ENCODE results near the gene MTSS2. TPM values are rescaled to one million over a fixed set of nuclear protein-coding genes. Genes with fewer than 3 reads are reported as not detected.
"Not testable (repeated sequence)": the region's sequence is repeated elsewhere in the genome, so short reads cannot be mapped to it uniquely, and the experiment has no call there.

MTSS2 gene
- total RNA-seq, 1 donor from 2014 or later = 1.3 TPM

- intact Hi-C loops (cut with micrococcal nuclease) = loop anchor here (5.0 kb wide), 2 partner anchors 75 to 270 kb away; no protein-coding TSS in a partner anchor
- H3K27me3 Mint-ChIP-seq (ENCODE audit: low read depth) = peaks cover 1% of the 10 kb centered on the region
Observed at GRCh38 chr16:70652322-70652721, 33.5 kb downstream of the MTSS2 start.

GRCh38 chr16:70651524-70651923 is 34.3 kb downstream of the MTSS2 start:
- Mint-ChIP-seq H3K4me3 (ENCODE audit: low read depth) (no peak overlapping the region), H3K9me3 (no peaks in the 10 kb centered on the region), H3K27ac (no peak overlapping the region), H3K36me3 (ENCODE audit: low read depth) (no peaks in the 10 kb centered on the region), H3K27me3 (ENCODE audit: low read depth) (peaks cover 1% of the 10 kb centered on the region), H3K4me1 (ENCODE audit: low read depth) (peaks cover 5% of the 10 kb centered on the region)
- no peak for DNase-seq (ENCODE audit: low spot score)
- intact Hi-C loops (cut with micrococcal nuclease) = loop anchor here (5.0 kb wide), 2 partner anchors 74 to 269 kb away; no protein-coding TSS in a partner anchor

More at GRCh38 chr16:70652322-70652721, 33.5 kb downstream of the MTSS2 start:
- Mint-ChIP-seq H3K9me3 (no peaks in the 10 kb centered on the region), H3K4me3 (ENCODE audit: low read depth) (no peak overlapping the region), H3K4me1 (ENCODE audit: low read depth) (peaks cover 5% of the 10 kb centered on the region), H3K36me3 (ENCODE audit: low read depth) (no peaks in the 10 kb centered on the region), H3K27ac (no peak overlapping the region)
- DNase-seq (ENCODE audit: low spot score) = no peak

GRCh38 chr16:70650216-70650615 is 35.6 kb downstream of the MTSS2 start:
- H3K9me3 Mint-ChIP-seq = no peaks in the 10 kb centered on the region
- peaks cover 1% of the 10 kb centered on the region for H3K27me3 Mint-ChIP-seq (ENCODE audit: low read depth)
- H3K27ac Mint-ChIP-seq = no peak overlapping the region
- peaks cover 5% of the 10 kb centered on the region for H3K4me1 Mint-ChIP-seq (ENCODE audit: low read depth)
- no peak for DNase-seq (ENCODE audit: low spot score)
- H3K36me3 Mint-ChIP-seq (ENCODE audit: low read depth) = no peaks in the 10 kb centered on the region
- intact Hi-C loops (cut with micrococcal nuclease) = loop anchor here (5.0 kb wide), 2 partner anchors 73 to 268 kb away; no protein-coding TSS in a partner anchor
- H3K4me3 Mint-ChIP-seq (ENCODE audit: low read depth) = no peak overlapping the region

- intact Hi-C loops (cut with micrococcal nuclease) = no loop called here
- no peak for DNase-seq (ENCODE audit: low spot score)
- Mint-ChIP-seq H3K27ac (no peak overlapping the region), H3K27me3 (ENCODE audit: low read depth) (peaks cover 1% of the 10 kb centered on the region), H3K9me3 (no peaks in the 10 kb centered on the region), H3K4me3 (ENCODE audit: low read depth) (no peak overlapping the region), H3K36me3 (ENCODE audit: low read depth) (no peaks in the 10 kb centered on the region), H3K4me1 (ENCODE audit: low read depth) (peaks cover 5% of the 10 kb centered on the region)
Observed at GRCh38 chr16:70649300-70649699, 36.6 kb downstream of the MTSS2 start.

- Mint-ChIP-seq H3K27ac (no peak overlapping the region), H3K4me3 (ENCODE audit: low read depth) (no peak overlapping the region), H3K9me3 (no peaks in the 10 kb centered on the region), H3K36me3 (ENCODE audit: low read depth) (no peaks in the 10 kb centered on the region), H3K27me3 (ENCODE audit: low read depth) (no peaks in the 10 kb centered on the region), H3K4me1 (ENCODE audit: low read depth) (peaks cover under 1% of the 10 kb centered on the region)
- intact Hi-C loops (cut with micrococcal nuclease) = no loop called here
- DNase-seq (ENCODE audit: low spot score) = no peak
Observed at GRCh38 chr16:70648606-70649005, 37.2 kb downstream of the MTSS2 start.

- no peaks in the 10 kb centered on the region for H3K4me1 Mint-ChIP-seq (ENCODE audit: low read depth)
- H3K27me3 Mint-ChIP-seq (ENCODE audit: low read depth) = peaks cover under 1% of the 10 kb centered on the region
- no peak overlapping the region for H3K27ac Mint-ChIP-seq
- no peak for DNase-seq (ENCODE audit: low spot score)
- H3K4me3 Mint-ChIP-seq (ENCODE audit: low read depth) = no peak overlapping the region
- H3K36me3 Mint-ChIP-seq (ENCODE audit: low read depth) = no peaks in the 10 kb centered on the region
- no peaks in the 10 kb centered on the region for H3K9me3 Mint-ChIP-seq
- intact Hi-C loops (cut with micrococcal nuclease) = no loop called here
Observed at GRCh38 chr16:70647441-70648359, 38.2 kb downstream of the MTSS2 start.

GRCh38 chr16:70646260-70647241 is 39.3 kb downstream of the MTSS2 start, which contains the start of gene IL34:
IL34 (plus strand) TSS chr16:70646559; CDS start chr16:70646948, 389 bp downstream.
- intact Hi-C loops (cut with micrococcal nuclease) = no loop called here
- H3K27me3 Mint-ChIP-seq (ENCODE audit: low read depth) = peaks cover 7% of the 10 kb centered on the region
- DNase-seq (ENCODE audit: low spot score) = no peak
- H3K27ac Mint-ChIP-seq = no peak within 1 kb of the TSS
- H3K4me1 Mint-ChIP-seq (ENCODE audit: low read depth) = no peaks in the 10 kb centered on the region
- no peak within 1 kb of the TSS for H3K4me3 Mint-ChIP-seq (ENCODE audit: low read depth)
- no peaks in the 10 kb centered on the region for H3K36me3 Mint-ChIP-seq (ENCODE audit: low read depth)
- no peaks in the 10 kb centered on the region for H3K9me3 Mint-ChIP-seq

- H3K4me3 Mint-ChIP-seq (ENCODE audit: low read depth) = no peak overlapping the region
- H3K27ac Mint-ChIP-seq = no peak overlapping the region
- peaks cover 7% of the 10 kb centered on the region for H3K27me3 Mint-ChIP-seq (ENCODE audit: low read depth)
- H3K36me3 Mint-ChIP-seq (ENCODE audit: low read depth) = no peaks in the 10 kb centered on the region
- no peaks in the 10 kb centered on the region for H3K9me3 Mint-ChIP-seq
- no peaks in the 10 kb centered on the region for H3K4me1 Mint-ChIP-seq (ENCODE audit: low read depth)
- intact Hi-C loops (cut with micrococcal nuclease) = no loop called here
- no peak for DNase-seq (ENCODE audit: low spot score)
Observed at GRCh38 chr16:70644763-70645597, 40.9 kb downstream of the MTSS2 start.

GRCh38 chr16:70643264-70643663 is 42.6 kb downstream of the MTSS2 start:
- intact Hi-C loops (cut with micrococcal nuclease) = not testable (repeated sequence)

GRCh38 chr16:70642633-70643032 is 43.2 kb downstream of the MTSS2 start:
- Mint-ChIP-seq H3K27me3 (ENCODE audit: low read depth) (peaks cover 7% of the 10 kb centered on the region), H3K27ac (no peak overlapping the region), H3K4me1 (ENCODE audit: low read depth) (no peaks in the 10 kb centered on the region), H3K9me3 (no peaks in the 10 kb centered on the region), H3K4me3 (ENCODE audit: low read depth) (no peak overlapping the region), H3K36me3 (ENCODE audit: low read depth) (no peaks in the 10 kb centered on the region)
- no peak for DNase-seq (ENCODE audit: low spot score)
- intact Hi-C loops (cut with micrococcal nuclease) = no loop called here

More at GRCh38 chr16:70643264-70643663, 42.6 kb downstream of the MTSS2 start:
- not testable (repeated sequence) for DNase-seq (ENCODE audit: low spot score); H3K36me3 Mint-ChIP-seq (ENCODE audit: low read depth); H3K9me3 Mint-ChIP-seq; H3K27ac Mint-ChIP-seq; H3K27me3 Mint-ChIP-seq (ENCODE audit: low read depth); H3K4me3 Mint-ChIP-seq (ENCODE audit: low read depth); H3K4me1 Mint-ChIP-seq (ENCODE audit: low read depth)

GRCh38 chr16:70638814-70639792 is 46.8 kb downstream of the MTSS2 start:
- Mint-ChIP-seq H3K4me3 (ENCODE audit: low read depth) (no peak overlapping the region), H3K4me1 (ENCODE audit: low read depth) (no peaks in the 10 kb centered on the region), H3K27ac (no peak overlapping the region), H3K36me3 (ENCODE audit: low read depth) (no peaks in the 10 kb centered on the region), H3K27me3 (ENCODE audit: low read depth) (peaks cover 7% of the 10 kb centered on the region), H3K9me3 (no peaks in the 10 kb centered on the region)
- intact Hi-C loops (cut with micrococcal nuclease) = no loop called here
- no peak for DNase-seq (ENCODE audit: low spot score)

Data from activated T-helper 2 cell treated with anti-CD3 and anti-CD28 coated beads, Interferon-gamma antibody, Interleukin-2, Interleukin-4, amounts not matched to agents 10 μg/mL and 5 μg/mL and 100 μg/mL, durations not matched to agents 14 hours and 24 hours and 36 hours (primary cell).